Natural killer cell treated with Interleukin-12 subunit alpha and Interleukin-12 subunit beta and Interleukin-15 and Interleukin-18, amount 100 ng/mL, for 72 hours (primary cell): ENCODE results near the gene GALNTL6. TPM values are rescaled to one million over a fixed set of nuclear protein-coding genes. Genes with fewer than 3 reads are reported as not detected.
A peak's percentile ranks its signal among the peaks of the same experiment; 100 is the strongest.

Experiments used
- ATAC-seq, 2 donors: fragments of 150-1000 bp; cut with Tn5 transposase in 1 of 2; sonication (Bioruptor Pico), chemical (Tn5 transposase) in 1 of 2; 2 replicates each; pipeline ENCODE4 v1.10.0; 2021
- DNase-seq: peaks from one replicate; pipeline ENCODE4 v3.0.0; 2022; ENCODE audit warnings: low spot score
- H3K27ac Mint-ChIP-seq, 2 donors: 1 replicate in 1 of 2; 2 replicates in 1 of 2; pipeline ENCODE4 v1.8.0; 2022; ENCODE audit warnings: mixed read lengths in 2 of 2, mild to moderate bottlenecking in 1 of 2, moderate library complexity in 1 of 2
- H3K27me3 Mint-ChIP-seq, 2 donors: 1 replicate in 1 of 2; 2 replicates in 1 of 2; pipeline ENCODE4 v1.8.0; 2022; ENCODE audit warnings: mixed read lengths in 2 of 2
- H3K36me3 Mint-ChIP-seq: one replicate; pipeline ENCODE4 v1.8.0; 2022; ENCODE audit warnings: mixed read lengths
- H3K4me1 Mint-ChIP-seq, 2 donors: 1 replicate in 1 of 2; 2 replicates in 1 of 2; pipeline ENCODE4 v1.8.0; 2022; ENCODE audit warnings: low read depth in 2 of 2, mixed read lengths in 2 of 2, mild to moderate bottlenecking in 1 of 2
- H3K4me3 Mint-ChIP-seq: one replicate; pipeline ENCODE4 v1.8.0; 2022; ENCODE audit warnings: mixed read lengths
- H3K9me3 Mint-ChIP-seq: 2 replicates; pipeline ENCODE4 v1.8.0; 2022; ENCODE audit warnings: mixed read lengths
- total RNA-seq, 2 donors: library from RNA; stranded (reverse); gene quantifications; one replicate each; pipeline ENCODE4 v1.2.3, GENCODE V29; 2022

The GALNTL6 gene
- total RNA-seq, result not detected

GRCh38 chr4:171812665-171813525, at the start of gene GALNTL6:
Gene GALNTL6, plus strand, starts transcription at chr4:171813404.
- peak in 1 of 2 donors; percentile 48 for ATAC-seq
- Mint-ChIP-seq H3K4me3 (no peak within 1 kb of the TSS), H3K4me1 (no peaks in the 10 kb centered on the region)

DNA sequence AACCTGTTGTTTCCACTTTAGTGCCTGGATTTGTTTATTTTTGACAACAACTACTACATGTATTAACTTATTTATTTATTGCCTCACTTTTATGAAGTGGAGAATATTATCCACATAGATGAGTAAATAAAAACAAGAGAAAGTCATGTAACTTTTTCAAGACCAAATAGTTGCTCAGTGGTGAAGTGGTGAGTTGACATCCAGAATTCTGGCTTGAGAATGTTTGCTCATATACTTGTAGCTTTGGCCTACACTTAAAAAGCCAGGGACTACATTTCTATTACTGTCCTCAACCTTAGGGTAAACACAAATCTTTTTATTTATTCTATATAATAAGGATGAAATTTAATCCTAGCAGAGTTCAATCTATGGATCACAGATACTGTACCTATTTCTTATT, 47.7 kb upstream of the GALNTL6 start:
- ATAC-seq (no peak), DNase-seq (no peak)
- Mint-ChIP-seq H3K4me1 (no peaks in the 10 kb centered on the region), H3K27ac (no peak overlapping the region), H3K27me3 (no peaks in the 10 kb centered on the region), H3K9me3 (peaks cover 24% of the 10 kb centered on the region), H3K4me3 (no peak overlapping the region), H3K36me3 (peaks cover 22% of the 10 kb centered on the region)

More at GRCh38 chr4:171812665-171813525, at the start of gene GALNTL6:
- DNase-seq, result no peak
- Mint-ChIP-seq H3K27me3 (peaks cover 9 to 14% of the 10 kb centered on the region in 2 donors), H3K27ac (no peak within 1 kb of the TSS), H3K36me3 (peaks cover 13% of the 10 kb centered on the region), H3K9me3 (peaks cover 4% of the 10 kb centered on the region)

- Mint-ChIP-seq H3K36me3 (no peaks in the 10 kb centered on the region), H3K4me3 (no peak overlapping the region), H3K4me1 (no peaks in the 10 kb centered on the region), H3K27me3 (no peaks in the 10 kb centered on the region), H3K27ac (no peak overlapping the region), H3K9me3 (peaks cover 7% of the 10 kb centered on the region)
- DNase-seq, result no peak
- no peak for ATAC-seq
Observed at GRCh38 chr4:171774642-171775190, 38.5 kb upstream of the GALNTL6 start.

DNA sequence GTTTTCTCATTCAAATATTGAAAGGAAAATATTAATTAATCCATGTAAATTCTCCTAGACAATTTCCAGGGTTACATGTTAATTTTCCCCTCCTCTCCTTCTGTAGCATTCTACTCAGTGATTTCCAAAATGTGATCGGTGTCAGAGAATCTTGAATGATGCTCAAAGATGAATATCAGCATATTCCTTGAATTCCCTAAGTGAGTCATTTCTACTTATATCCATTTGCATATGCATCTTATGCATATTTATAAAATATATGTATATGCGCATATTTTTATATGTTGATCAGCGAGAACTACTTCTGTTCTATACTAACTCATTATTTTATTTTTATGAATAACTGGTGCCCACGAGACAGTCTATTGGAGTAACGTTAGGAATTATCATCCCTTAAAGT, 33.9 kb upstream of the GALNTL6 start:
- Mint-ChIP-seq H3K27ac (no peak overlapping the region), H3K36me3 (peaks cover 7% of the 10 kb centered on the region), H3K9me3 (peaks cover 13% of the 10 kb centered on the region), H3K27me3 (no peaks in the 10 kb centered on the region), H3K4me3 (no peak overlapping the region), H3K4me1 (no peaks in the 10 kb centered on the region)
- DNase-seq (no peak), ATAC-seq (no peak)

DNA sequence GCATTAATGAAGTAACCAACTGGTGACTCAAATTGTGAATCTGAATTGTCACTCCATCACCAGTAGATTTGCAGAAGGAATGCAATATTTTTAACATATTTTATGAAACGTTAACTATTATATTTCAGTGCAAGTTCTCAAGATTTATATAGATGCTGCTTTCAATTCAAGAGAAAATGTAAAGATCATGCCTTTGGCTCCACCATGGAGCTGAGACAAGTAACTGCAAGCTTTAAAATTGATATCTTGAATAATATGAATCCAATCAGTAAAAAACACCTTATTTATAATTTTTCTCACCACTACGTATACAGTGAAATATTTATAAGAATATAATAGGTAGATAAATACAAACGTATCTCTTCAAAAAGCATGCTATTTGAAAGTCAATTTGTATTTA, 27.8 kb upstream of the GALNTL6 start:
- ATAC-seq (no peak), DNase-seq (no peak)
- Mint-ChIP-seq H3K36me3 (peaks cover 7% of the 10 kb centered on the region), H3K4me3 (no peak overlapping the region), H3K27ac (no peak overlapping the region), H3K9me3 (peaks cover 17% of the 10 kb centered on the region), H3K27me3 (no peaks in the 10 kb centered on the region), H3K4me1 (no peaks in the 10 kb centered on the region)

GRCh38 chr4:171793723-171794122, 19.5 kb upstream of the GALNTL6 start:
- H3K27ac Mint-ChIP-seq, result no peak overlapping the region
- no peak for DNase-seq
- no peak for ATAC-seq
- H3K27me3 Mint-ChIP-seq, result no peaks in the 10 kb centered on the region
- H3K4me1 Mint-ChIP-seq, result no peaks in the 10 kb centered on the region
- peaks cover 16% of the 10 kb centered on the region for H3K9me3 Mint-ChIP-seq
- H3K4me3 Mint-ChIP-seq, result no peak overlapping the region
- H3K36me3 Mint-ChIP-seq, result no peaks in the 10 kb centered on the region

DNA sequence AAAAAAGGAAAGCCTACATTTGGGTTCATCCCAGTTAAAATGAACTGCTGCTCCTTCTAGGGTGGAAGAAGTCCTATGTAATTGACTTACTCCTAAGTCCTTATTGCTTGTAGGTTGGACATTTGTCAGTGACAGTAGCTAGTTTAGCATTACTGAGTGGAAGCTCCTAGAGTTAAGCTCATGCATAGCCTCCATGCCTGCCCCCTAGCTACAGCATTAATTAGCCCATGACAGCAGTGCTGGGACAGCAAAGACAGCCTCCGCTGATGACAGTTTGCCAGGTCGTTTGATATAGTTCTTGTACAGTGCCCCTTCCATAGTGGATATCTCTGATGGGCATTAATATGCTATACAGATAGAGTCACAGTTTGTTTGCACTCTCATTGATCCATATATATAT, 18.7 kb upstream of the GALNTL6 start:
- peaks cover 13% of the 10 kb centered on the region for H3K9me3 Mint-ChIP-seq

DNA sequence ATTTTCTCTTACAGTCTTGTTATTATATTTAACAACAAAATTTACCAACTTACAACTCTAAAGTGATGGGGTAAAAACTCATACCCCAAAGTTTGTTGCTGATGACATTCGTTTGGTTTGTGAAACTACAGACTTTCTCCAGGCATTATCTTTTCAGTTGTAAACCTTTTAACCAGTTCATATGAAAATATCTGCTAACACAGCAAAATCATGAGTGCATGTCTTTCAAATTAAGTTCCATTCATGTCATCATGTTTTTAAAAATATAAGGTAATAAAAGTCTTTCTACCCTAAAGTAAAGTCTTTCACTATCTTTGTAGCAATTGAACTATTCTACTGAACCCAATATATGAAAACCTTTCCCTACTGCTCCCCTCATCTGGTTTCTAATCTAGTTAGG, 3.4 kb upstream of the GALNTL6 start:
- H3K27ac Mint-ChIP-seq, result no peak overlapping the region
- H3K4me3 Mint-ChIP-seq, result no peak overlapping the region
- peaks cover 7 to 11% of the 10 kb centered on the region in 2 donors for H3K27me3 Mint-ChIP-seq
- ATAC-seq (no peak), DNase-seq (no peak)
- H3K9me3 Mint-ChIP-seq, result peaks cover 13% of the 10 kb centered on the region
- peaks cover 13% of the 10 kb centered on the region for H3K36me3 Mint-ChIP-seq
- no peaks in the 10 kb centered on the region for H3K4me1 Mint-ChIP-seq

More for the DNA sequence above, 18.7 kb upstream of the GALNTL6 start:
- Mint-ChIP-seq H3K4me3 (no peak overlapping the region), H3K4me1 (no peaks in the 10 kb centered on the region), H3K27me3 (no peaks in the 10 kb centered on the region), H3K36me3 (no peaks in the 10 kb centered on the region), H3K27ac (no peak overlapping the region)
- no peak for ATAC-seq
- no peak for DNase-seq

DNA sequence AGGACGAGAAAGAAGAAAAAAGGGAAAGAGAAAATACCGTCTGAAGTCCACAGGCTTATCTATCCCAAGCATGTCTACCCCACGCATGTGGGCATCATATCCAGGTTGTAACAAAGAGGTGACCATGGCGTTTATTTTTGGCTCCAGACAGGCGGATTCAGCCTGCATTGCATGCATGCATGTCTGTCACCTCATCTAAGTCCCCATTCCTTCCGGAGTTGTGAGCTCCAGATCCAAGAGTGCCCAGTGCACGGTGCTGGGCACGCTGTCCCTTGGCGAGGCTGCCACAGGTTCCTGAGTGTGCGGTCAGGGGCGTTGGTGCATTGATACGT, 905 bp upstream of the GALNTL6 start:
- no peak overlapping the region for H3K27ac Mint-ChIP-seq
- DNase-seq (no peak), ATAC-seq (peak in 1 of 2 donors; percentile 17)
- peaks cover 13% of the 10 kb centered on the region for H3K36me3 Mint-ChIP-seq
- H3K4me1 Mint-ChIP-seq, result no peaks in the 10 kb centered on the region
- H3K9me3 Mint-ChIP-seq, result peaks cover 4% of the 10 kb centered on the region
- H3K4me3 Mint-ChIP-seq, result no peak overlapping the region
- H3K27me3 Mint-ChIP-seq, result peaks cover 9 to 14% of the 10 kb centered on the region in 2 donors

DNA sequence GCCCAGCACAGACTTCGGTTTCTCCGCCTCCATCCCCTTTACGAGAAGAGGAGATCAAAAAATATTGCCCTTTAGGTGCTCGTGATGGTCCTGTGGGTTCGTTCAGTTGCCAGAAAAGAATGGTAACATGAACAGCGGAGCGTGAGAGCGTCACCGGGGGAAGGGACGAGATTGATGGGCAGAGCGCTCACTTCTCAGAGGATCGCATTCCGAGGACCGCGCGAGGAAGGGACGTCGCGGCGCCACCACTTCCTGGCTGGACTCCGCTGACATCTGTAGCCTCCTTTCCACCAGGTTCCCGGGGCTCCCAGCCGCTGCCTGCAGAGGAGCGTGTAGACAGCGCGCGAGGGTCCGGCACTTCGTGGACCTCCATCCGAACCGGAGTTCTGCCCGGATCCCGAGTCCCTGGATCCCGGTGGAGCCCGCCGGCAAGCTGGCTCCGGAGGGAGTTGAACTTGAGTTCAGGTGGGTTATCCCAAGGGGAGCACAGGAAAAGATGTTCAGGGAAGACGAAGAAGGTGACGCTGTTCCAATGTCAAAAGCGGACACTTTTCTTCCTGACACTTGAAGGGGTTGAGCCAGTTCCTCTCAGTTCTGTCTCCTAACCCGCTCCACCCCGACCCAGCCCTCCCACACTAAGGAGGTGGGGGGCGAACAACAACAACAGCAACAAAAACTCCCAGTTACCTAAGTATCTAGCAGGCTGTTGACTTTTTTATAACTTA, 484 bp downstream of the GALNTL6 start:
- peaks cover 9 to 14% of the 10 kb centered on the region in 2 donors for H3K27me3 Mint-ChIP-seq
- H3K9me3 Mint-ChIP-seq, result peaks cover 4% of the 10 kb centered on the region
- no peak overlapping the region for H3K27ac Mint-ChIP-seq
- no peaks in the 10 kb centered on the region for H3K4me1 Mint-ChIP-seq
- H3K36me3 Mint-ChIP-seq, result peaks cover 13% of the 10 kb centered on the region
- no peak for DNase-seq
- H3K4me3 Mint-ChIP-seq, result no peak overlapping the region
- no peak for ATAC-seq

DNA sequence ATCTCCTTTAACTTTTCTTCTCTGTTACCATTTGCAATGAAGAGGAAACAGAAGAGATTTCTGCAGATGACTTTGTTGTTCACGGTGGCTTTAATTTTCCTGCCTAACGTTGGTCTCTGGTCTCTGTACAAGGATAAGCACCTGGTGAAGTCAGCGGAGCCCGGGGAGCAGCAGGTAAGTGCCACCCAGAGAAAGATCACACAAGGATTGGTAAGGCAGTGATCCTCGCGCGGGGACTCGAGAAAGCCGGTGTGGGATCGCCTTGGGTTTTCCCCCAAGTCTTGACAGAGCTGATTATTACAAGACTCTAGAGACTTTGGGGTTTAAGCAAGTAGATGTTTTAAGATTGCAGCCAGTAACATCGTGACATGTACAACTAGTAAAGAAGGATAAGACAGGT, 1.3 kb downstream of the GALNTL6 start:
- Mint-ChIP-seq H3K4me3 (no peak overlapping the region), H3K36me3 (peaks cover 13% of the 10 kb centered on the region), H3K27me3 (peaks cover 9 to 14% of the 10 kb centered on the region in 2 donors), H3K27ac (no peak overlapping the region), H3K4me1 (no peaks in the 10 kb centered on the region), H3K9me3 (peaks cover 4% of the 10 kb centered on the region)
- no peak for ATAC-seq
- no peak for DNase-seq

DNA sequence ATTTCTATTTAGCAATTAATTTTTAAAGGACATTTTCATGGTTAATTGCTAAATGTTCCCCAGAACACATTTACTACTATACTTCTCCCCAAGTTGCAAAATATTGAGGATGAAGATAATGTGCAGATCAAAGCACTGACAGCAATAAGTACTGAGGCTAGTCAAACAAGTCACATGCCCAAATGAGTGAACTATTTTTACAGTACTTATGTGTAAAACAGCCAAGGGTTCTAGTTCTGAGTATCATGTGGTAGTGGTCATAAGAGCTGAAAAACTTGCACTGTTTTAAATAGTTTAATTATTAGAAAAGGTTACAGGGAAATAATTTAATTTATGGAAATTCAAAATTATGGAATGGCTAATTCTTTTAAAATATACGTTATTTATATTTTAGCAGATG, 3.8 kb downstream of the GALNTL6 start:
- H3K4me1 Mint-ChIP-seq, result no peaks in the 10 kb centered on the region
- peaks cover 9 to 13% of the 10 kb centered on the region in 2 donors for H3K27me3 Mint-ChIP-seq
- ATAC-seq (no peak), DNase-seq (no peak)
- no peak overlapping the region for H3K27ac Mint-ChIP-seq
- no peak overlapping the region for H3K4me3 Mint-ChIP-seq
- H3K36me3 Mint-ChIP-seq, result peaks cover 10% of the 10 kb centered on the region
- peaks cover 4% of the 10 kb centered on the region for H3K9me3 Mint-ChIP-seq

- Mint-ChIP-seq H3K36me3 (peaks cover 4% of the 10 kb centered on the region), H3K9me3 (peaks cover 14% of the 10 kb centered on the region), H3K27me3 (no peaks in the 10 kb centered on the region), H3K4me1 (no peaks in the 10 kb centered on the region), H3K4me3 (no peak overlapping the region), H3K27ac (no peak overlapping the region)
- DNase-seq (no peak), ATAC-seq (no peak)
Observed at GRCh38 chr4:171834640-171835039, 21.4 kb downstream of the GALNTL6 start.

DNA sequence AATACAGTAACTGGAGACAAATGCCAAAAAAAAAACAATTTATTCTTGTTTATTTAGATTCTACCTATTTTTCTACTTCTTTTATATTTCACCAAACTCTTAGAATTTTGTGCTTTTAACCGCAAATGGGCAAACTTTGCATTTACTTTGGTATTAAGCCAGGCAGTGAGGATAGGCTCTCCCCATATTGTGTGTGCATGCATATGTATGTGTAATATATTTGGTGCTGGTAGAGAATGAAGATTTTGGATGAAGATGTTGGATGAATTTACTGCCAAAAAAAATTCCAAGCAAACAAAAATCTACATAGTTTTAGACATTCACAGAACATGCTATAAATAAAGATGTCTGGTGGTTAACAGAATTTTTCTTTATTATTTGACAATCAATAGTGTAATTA, 30.3 kb downstream of the GALNTL6 start:
- no peaks in the 10 kb centered on the region for H3K4me1 Mint-ChIP-seq
- no peaks in the 10 kb centered on the region for H3K27me3 Mint-ChIP-seq
- H3K36me3 Mint-ChIP-seq, result peaks cover 2% of the 10 kb centered on the region
- ATAC-seq (no peak), DNase-seq (no peak)
- peaks cover 3% of the 10 kb centered on the region for H3K9me3 Mint-ChIP-seq
- no peak overlapping the region for H3K4me3 Mint-ChIP-seq
- no peak overlapping the region for H3K27ac Mint-ChIP-seq
